Skin epidermis (tissue), 12 donors: ENCODE measurements around the gene C4orf50.

ENCODE experiments used
- H3K27ac ChIP-seq, 21 experiments: fragments of 200-600 bp; sonication (generic) in 11 of 21; one replicate each; pipeline ENCODE4 v1.5.0; 2020; ENCODE audit warnings: mild to moderate bottlenecking in 3 of 21, inconsistent platforms in 2 of 21, moderate library complexity in 2 of 21
- H3K4me3 ChIP-seq, 7 experiments: fragments of 200-600 bp; sonication (generic) in 2 of 7; one replicate each; pipeline ENCODE4 v1.5.0; 2020; ENCODE audit warnings: inconsistent platforms in 2 of 7, mild to moderate bottlenecking in 2 of 7, moderate library complexity in 1 of 7

Gene C4orf50

GRCh38 chr4:5900844-5901243, 117.4 kb downstream of the C4orf50 start:
- Histone ChIP-seq H3K27ac (no peak overlapping the region), H3K4me3 (no peak overlapping the region)

- H3K27ac ChIP-seq = no peak overlapping the region
- H3K4me3 ChIP-seq = no peak overlapping the region
Measured at GRCh38 chr4:5899881-5900280, 118.3 kb downstream of the C4orf50 start.

GRCh38 chr4:5899396-5899795, 118.8 kb downstream of the C4orf50 start:
- Histone ChIP-seq H3K27ac (no peak overlapping the region), H3K4me3 (no peak overlapping the region)

GRCh38 chr4:5897674-5898073, 120.6 kb downstream of the C4orf50 start:
- H3K27ac ChIP-seq = no peak overlapping the region

GRCh38 chr4:5895287-5895686, 122.9 kb downstream of the C4orf50 start:
- H3K4me3 ChIP-seq = no peak overlapping the region
- no peak overlapping the region for H3K27ac ChIP-seq

More at GRCh38 chr4:5897674-5898073, 120.6 kb downstream of the C4orf50 start:
- H3K4me3 ChIP-seq = no peak overlapping the region

- H3K4me3 ChIP-seq = no peak overlapping the region
- H3K27ac ChIP-seq = no peak overlapping the region
Measured at GRCh38 chr4:5894266-5894665, 124.0 kb downstream of the C4orf50 start.

GRCh38 chr4:5893591-5893990, 124.6 kb downstream of the C4orf50 start:
- no peak overlapping the region for H3K27ac ChIP-seq
- no peak overlapping the region for H3K4me3 ChIP-seq

- Histone ChIP-seq H3K4me3 (peak within 1 kb of the TSS in 1 of 7 experiments; percentile 7), H3K27ac (no peak within 1 kb of the TSS)
Measured at GRCh38 chr4:5893004-5893580, 125.1 kb downstream of the C4orf50 start, which contains the start of gene CRMP1. CRMP1 (minus strand) TSS chr4:5893086; CDS start chr4:5892969, 117 bp downstream.

- peak overlapping the region in 1 of 7 experiments; percentile 7 for H3K4me3 ChIP-seq
- no peak overlapping the region for H3K27ac ChIP-seq
Measured at GRCh38 chr4:5892323-5893003, 125.8 kb downstream of the C4orf50 start.

GRCh38 chr4:5891563-5892322, 126.5 kb downstream of the C4orf50 start:
- Histone ChIP-seq H3K27ac (no peak overlapping the region), H3K4me3 (no peak overlapping the region)

- Histone ChIP-seq H3K4me3 (no peak overlapping the region), H3K27ac (no peak overlapping the region)
Measured at GRCh38 chr4:5890063-5890727, 128.0 kb downstream of the C4orf50 start.

- no peak overlapping the region for H3K4me3 ChIP-seq
- no peak overlapping the region for H3K27ac ChIP-seq
Measured at GRCh38 chr4:5889002-5889696, 129.1 kb downstream of the C4orf50 start.

GRCh38 chr4:5888222-5889001, 129.8 kb downstream of the C4orf50 start:
- Histone ChIP-seq H3K4me3 (peak overlapping the region in 5 of 7 experiments; percentile 4 to 39 (median 21)), H3K27ac (peak overlapping the region in 1 of 21 experiments; percentile 21)

GRCh38 chr4:5887361-5888221, 130.6 kb downstream of the C4orf50 start:
- peak overlapping the region in 5 of 7 experiments; percentile 4 to 39 (median 21) for H3K4me3 ChIP-seq
- H3K27ac ChIP-seq = peak overlapping the region in 1 of 21 experiments; percentile 21

- peak overlapping the region in 3 of 7 experiments; percentile 13 to 39 (median 21) for H3K4me3 ChIP-seq
- no peak overlapping the region for H3K27ac ChIP-seq
Measured at GRCh38 chr4:5887011-5887360, 131.2 kb downstream of the C4orf50 start.

- no peak overlapping the region for H3K27ac ChIP-seq
- H3K4me3 ChIP-seq = no peak overlapping the region
Measured at GRCh38 chr4:5885733-5886132, 132.5 kb downstream of the C4orf50 start.

- no peak overlapping the region for H3K4me3 ChIP-seq
- H3K27ac ChIP-seq = no peak overlapping the region
Measured at GRCh38 chr4:5884796-5885195, 133.4 kb downstream of the C4orf50 start.

GRCh38 chr4:5883916-5884315, 134.3 kb downstream of the C4orf50 start:
- Histone ChIP-seq H3K4me3 (no peak overlapping the region), H3K27ac (no peak overlapping the region)
